CD4-positive, alpha-beta memory T cell (primary cell): Measurements from ENCODE around the gene CBLL1. TPM values are rescaled to one million over a fixed set of nuclear protein-coding genes. Genes with fewer than 3 reads are reported as not detected.

ENCODE experiments used
- CTCF ChIA-PET: fragments of 350-600 bp; sonication (Branson Sonifier 250); formaldehyde crosslinking; loops from one replicate; lab custom pipeline; 2021; ENCODE audit warnings: inconsistent platforms; ENCODE audit not compliant: partially characterized antibody; lab: Charles Lee
- POLR2A ChIA-PET: fragments of 350-600 bp; sonication (Branson Sonifier 250); formaldehyde crosslinking; loops from one replicate; lab custom pipeline; 2021; ENCODE audit not compliant: partially characterized antibody; lab: Charles Lee
- DNase-seq, 5 donors: peaks; one replicate each; pipeline versions ENCODE4 v3.0.0 to v3.0.0-alpha.2; 2020 to 2022; ENCODE audit warnings: mixed read lengths in 1 of 5
- H3K27ac ChIP-seq: one replicate; pipeline ENCODE4 v1.7.0; 2013; ENCODE audit warnings: low read depth, low read length
- H3K27me3 ChIP-seq: 2 replicates; pipeline ENCODE4 v1.7.0; 2013; ENCODE audit warnings: mild to moderate bottlenecking, low read length, moderate library complexity; ENCODE audit not compliant: insufficient read depth
- H3K36me3 ChIP-seq: 2 replicates; pipeline ENCODE4 v1.7.0; 2013; ENCODE audit warnings: mild to moderate bottlenecking, low read length, moderate library complexity; ENCODE audit not compliant: insufficient read depth
- H3K4me1 ChIP-seq: 2 replicates; pipeline ENCODE4 v1.7.0; 2013; ENCODE audit warnings: mild to moderate bottlenecking, low read length, moderate library complexity; ENCODE audit not compliant: insufficient read depth
- H3K4me3 ChIP-seq, 2 donors: one replicate each; pipeline ENCODE4 v1.7.0; 2013; ENCODE audit warnings: low read length in 2 of 2, mild to moderate bottlenecking in 1 of 2
- H3K9me3 ChIP-seq, 2 donors: one replicate each; pipeline ENCODE4 v1.7.0; 2013; ENCODE audit warnings: low read length in 2 of 2, control low read depth in 1 of 2; ENCODE audit not compliant: control insufficient read depth in 1 of 2
- H3K27ac Mint-ChIP-seq, 7 donors: one replicate each; pipeline ENCODE4 v1.8.0; 2020 to 2021; ENCODE audit warnings: mixed read lengths in 7 of 7, mild to moderate bottlenecking in 6 of 7, inconsistent platforms in 3 of 7, moderate library complexity in 3 of 7
- H3K27me3 Mint-ChIP-seq, 2 donors: one replicate each; pipeline ENCODE4 v1.8.0; 2020 to 2021; ENCODE audit warnings: mixed read lengths in 2 of 2
- H3K36me3 Mint-ChIP-seq, 2 donors: one replicate each; pipeline ENCODE4 v1.8.0; 2020 to 2021; ENCODE audit warnings: mixed read lengths in 2 of 2, inconsistent platforms in 1 of 2, mild to moderate bottlenecking in 1 of 2
- H3K4me1 Mint-ChIP-seq, 4 donors: one replicate each; pipeline ENCODE4 v1.8.0; 2020 to 2021; ENCODE audit warnings: mixed read lengths in 4 of 4, mild to moderate bottlenecking in 1 of 4
- H3K4me3 Mint-ChIP-seq, 8 donors: one replicate each; pipeline ENCODE4 v1.8.0; 2020 to 2021; ENCODE audit warnings: mixed read lengths in 8 of 8, mild to moderate bottlenecking in 7 of 8, moderate library complexity in 6 of 8, inconsistent platforms in 3 of 8
- H3K9me3 Mint-ChIP-seq, 8 donors: one replicate each; pipeline ENCODE4 v1.8.0; 2020 to 2021; ENCODE audit warnings: mixed read lengths in 8 of 8, mild to moderate bottlenecking in 5 of 8, inconsistent platforms in 3 of 8, moderate library complexity in 1 of 8
- intact Hi-C: fragments of 100-400 bp; cut with micrococcal nuclease; formaldehyde crosslinking; loops from one replicate; pipeline ENCODE4 v1.15.1; 2023
- polyA plus RNA-seq, 2 donors: library from polyadenylated mRNA; unstranded; fragments of 300-500 nt; fragmentation: Illumina TruSeq; gene quantifications; one replicate each; pipeline ENCODE4 v1.2.3, GENCODE V29; 2021
- total RNA-seq, 2 experiments: library from RNA; stranded (reverse); gene quantifications; one replicate each; pipeline ENCODE4 v1.2.3, GENCODE V29; 2021

The CBLL1 gene
- total and polyA plus RNA-seq, 4 experiments from 2014 or later, result 68.9 to 200 (median 81.0) TPM

DNA sequence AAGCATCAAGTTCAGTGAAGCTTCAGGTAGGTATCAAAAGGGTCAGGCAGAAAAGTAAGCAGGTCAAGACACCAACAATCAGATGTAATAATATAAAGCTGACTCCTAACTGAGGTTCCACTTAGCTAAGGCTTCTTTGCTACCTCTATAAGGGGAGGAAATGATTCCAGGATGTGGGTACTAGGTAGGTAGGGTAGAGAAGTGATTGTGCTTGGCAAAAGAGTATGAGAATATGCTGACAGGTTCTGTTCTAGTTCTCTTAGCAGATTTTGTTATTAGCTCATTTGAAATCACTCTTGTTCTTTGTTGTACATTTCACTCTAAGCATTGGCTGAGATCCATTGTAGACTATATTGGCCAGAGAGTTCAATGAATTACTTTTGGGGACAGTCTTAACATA is 40.7 kb upstream of the CBLL1 start:
- H3K36me3 ChIP-seq, result no peaks in the 10 kb centered on the region
- intact Hi-C loops, result no loop called here
- no peaks in the 10 kb centered on the region for H3K4me1 ChIP-seq
- H3K27me3 ChIP-seq, result no peaks in the 10 kb centered on the region
- ChIA-PET CTCF (interaction anchor here (1.0 kb wide), 1 partner anchor 8 kb away, joined by 4 read pairs; no protein-coding TSS in a partner anchor), POLR2A (no interaction called here)
- H3K4me1 Mint-ChIP-seq, result peaks cover 4 to 9% (median 7%) of the 10 kb centered on the region in 4 donors
- DNase-seq, result no peak
- no peak overlapping the region for H3K4me3 Mint-ChIP-seq
- no peak overlapping the region for H3K4me3 ChIP-seq
- H3K27ac Mint-ChIP-seq, result no peak overlapping the region
- no peak overlapping the region for H3K27ac ChIP-seq
- H3K36me3 Mint-ChIP-seq, result no peaks in the 10 kb centered on the region
- H3K9me3 Mint-ChIP-seq, result no peaks in the 10 kb centered on the region
- H3K27me3 Mint-ChIP-seq, result peaks cover 0 to 2% of the 10 kb centered on the region in 2 donors
- H3K9me3 ChIP-seq, result no peaks in the 10 kb centered on the region

DNA sequence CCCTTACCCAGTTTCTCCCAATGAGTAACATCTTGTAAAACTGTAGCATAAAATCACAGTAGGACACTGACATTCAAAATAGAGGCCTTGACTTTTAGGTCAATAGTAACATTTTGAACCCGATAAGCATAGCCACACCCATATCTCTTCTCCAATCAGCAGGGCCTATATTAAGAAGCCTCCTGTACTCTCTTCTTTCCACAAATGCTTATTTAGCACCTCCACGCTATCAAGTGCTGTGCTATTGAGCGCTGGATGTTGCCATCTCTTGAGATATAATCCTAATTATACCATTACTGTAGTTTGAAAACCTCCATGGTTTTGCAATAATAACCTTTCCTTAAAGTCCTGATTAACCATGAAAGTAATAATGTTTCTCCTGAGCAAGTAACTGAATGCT is 40.1 kb upstream of the CBLL1 start:
- Histone ChIP-seq H3K36me3 (no peaks in the 10 kb centered on the region), H3K9me3 (no peaks in the 10 kb centered on the region), H3K4me3 (no peak overlapping the region), H3K27me3 (no peaks in the 10 kb centered on the region), H3K4me1 (no peaks in the 10 kb centered on the region), H3K27ac (no peak overlapping the region)
- no peak for DNase-seq
- Mint-ChIP-seq H3K27me3 (peaks cover 0 to 2% of the 10 kb centered on the region in 2 donors), H3K9me3 (no peaks in the 10 kb centered on the region), H3K27ac (no peak overlapping the region), H3K36me3 (no peaks in the 10 kb centered on the region), H3K4me1 (peaks cover 4 to 9% (median 7%) of the 10 kb centered on the region in 4 donors), H3K4me3 (no peak overlapping the region)
- CTCF ChIA-PET, result no interaction called here
- POLR2A ChIA-PET, result no interaction called here
- intact Hi-C loops, result no loop called here

DNA sequence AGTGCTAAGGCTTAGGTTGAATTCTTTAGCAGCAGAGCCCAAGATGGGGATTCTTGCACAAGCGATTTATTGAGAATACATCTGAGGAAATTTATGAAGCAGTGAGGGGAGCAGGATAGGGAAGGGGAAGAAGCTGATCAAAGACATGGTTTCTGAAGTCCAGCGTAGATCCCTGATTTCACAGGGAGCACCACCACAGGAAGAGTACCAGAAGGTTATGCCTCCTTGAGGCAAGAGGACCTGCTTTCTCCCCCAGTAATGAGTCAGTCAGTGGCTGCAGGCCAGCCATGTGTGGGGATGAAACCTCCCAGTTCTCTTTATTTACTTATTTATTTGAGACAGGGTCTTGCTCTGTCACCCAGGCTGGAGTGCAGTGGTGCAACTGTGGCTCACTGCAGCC is 35.0 kb upstream of the CBLL1 start:
- Histone ChIP-seq H3K9me3 (no peaks in the 10 kb centered on the region), H3K4me3 (no peak overlapping the region), H3K36me3 (no peaks in the 10 kb centered on the region), H3K27ac (no peak overlapping the region), H3K27me3 (no peaks in the 10 kb centered on the region), H3K4me1 (no peaks in the 10 kb centered on the region)
- Mint-ChIP-seq H3K27me3 (peaks cover 4 to 6% of the 10 kb centered on the region in 2 donors), H3K4me1 (peaks cover 0 to under 1% (median 0%) of the 10 kb centered on the region in 4 donors), H3K9me3 (no peaks in the 10 kb centered on the region), H3K36me3 (no peaks in the 10 kb centered on the region), H3K27ac (no peak overlapping the region), H3K4me3 (no peak overlapping the region)
- no peak for DNase-seq
- ChIA-PET CTCF (interaction anchor here (1.3 to 1.5 kb wide), 2 partner anchors 10 to 16 kb away, joined by 3 to 5 read pairs; no protein-coding TSS in a partner anchor), POLR2A (no interaction called here)
- intact Hi-C loops, result no loop called here

DNA sequence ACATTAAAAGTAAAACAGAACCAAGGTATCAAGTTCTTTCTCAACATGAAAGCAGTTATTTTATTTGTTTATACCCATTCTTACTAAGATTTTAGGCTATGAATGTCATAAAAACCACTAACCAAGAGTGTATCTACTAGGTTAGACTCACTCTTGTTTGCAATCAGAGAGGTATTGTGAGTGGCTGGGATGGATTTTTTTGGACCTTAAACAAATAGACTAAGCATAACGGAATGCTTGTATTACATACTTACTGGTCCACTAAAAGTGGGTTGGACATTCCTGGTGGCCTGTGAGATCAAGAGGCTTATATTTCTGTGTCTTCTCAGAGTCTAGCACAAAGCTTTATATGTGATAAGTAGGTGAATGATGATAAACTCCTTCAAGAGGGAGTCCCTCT is 32.6 kb upstream of the CBLL1 start:
- CTCF ChIA-PET, result interaction anchor here (1.0 to 1.7 kb wide), 3 partner anchors 8 to 248 kb away, joined by 4 to 7 read pairs (median 5); no protein-coding TSS in a partner anchor
- no peaks in the 10 kb centered on the region for H3K9me3 Mint-ChIP-seq
- Histone ChIP-seq H3K27me3 (no peaks in the 10 kb centered on the region), H3K36me3 (no peaks in the 10 kb centered on the region), H3K27ac (no peak overlapping the region), H3K4me3 (no peak overlapping the region), H3K9me3 (no peaks in the 10 kb centered on the region), H3K4me1 (no peaks in the 10 kb centered on the region)
- no peak overlapping the region for H3K4me3 Mint-ChIP-seq
- H3K27me3 Mint-ChIP-seq, result peaks cover 4 to 6% of the 10 kb centered on the region in 2 donors
- DNase-seq, result no peak
- H3K36me3 Mint-ChIP-seq, result no peaks in the 10 kb centered on the region
- no peaks in the 10 kb centered on the region for H3K4me1 Mint-ChIP-seq
- intact Hi-C loops, result no loop called here
- POLR2A ChIA-PET, result no interaction called here
- H3K27ac Mint-ChIP-seq, result no peak overlapping the region

DNA sequence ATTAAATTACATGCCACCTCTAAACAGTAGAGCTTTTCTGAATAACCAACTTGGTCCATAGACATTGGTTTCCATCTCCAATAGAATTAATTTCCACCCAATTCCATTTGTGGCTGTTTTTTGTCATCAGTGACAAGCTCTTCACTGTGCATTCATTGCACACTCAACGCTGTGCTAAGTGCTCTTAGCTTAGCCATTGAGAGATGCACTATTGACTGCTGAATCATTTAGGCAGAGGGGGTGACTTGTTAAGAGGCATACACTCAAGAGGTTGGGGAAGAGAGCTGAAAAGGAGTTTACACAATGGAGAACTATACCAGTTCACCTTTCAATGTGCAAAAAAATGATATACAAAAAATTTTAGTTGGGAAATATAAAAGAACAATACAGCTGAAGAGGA is 31.9 kb upstream of the CBLL1 start:
- Mint-ChIP-seq H3K36me3 (no peaks in the 10 kb centered on the region), H3K9me3 (no peaks in the 10 kb centered on the region), H3K4me3 (no peak overlapping the region), H3K27ac (no peak overlapping the region), H3K27me3 (peaks cover 4 to 6% of the 10 kb centered on the region in 2 donors), H3K4me1 (no peaks in the 10 kb centered on the region)
- CTCF ChIA-PET, result interaction anchor here (1.0 to 1.8 kb wide), 6 partner anchors 9 to 249 kb away, joined by 3 to 7 read pairs (median 4); no protein-coding TSS in a partner anchor
- POLR2A ChIA-PET, result no interaction called here
- intact Hi-C loops, result no loop called here
- no peak overlapping the region for H3K4me3 ChIP-seq
- no peak overlapping the region for H3K27ac ChIP-seq
- H3K27me3 ChIP-seq, result no peaks in the 10 kb centered on the region
- no peaks in the 10 kb centered on the region for H3K4me1 ChIP-seq
- DNase-seq, result no peak
- no peaks in the 10 kb centered on the region for H3K36me3 ChIP-seq
- no peaks in the 10 kb centered on the region for H3K9me3 ChIP-seq

DNA sequence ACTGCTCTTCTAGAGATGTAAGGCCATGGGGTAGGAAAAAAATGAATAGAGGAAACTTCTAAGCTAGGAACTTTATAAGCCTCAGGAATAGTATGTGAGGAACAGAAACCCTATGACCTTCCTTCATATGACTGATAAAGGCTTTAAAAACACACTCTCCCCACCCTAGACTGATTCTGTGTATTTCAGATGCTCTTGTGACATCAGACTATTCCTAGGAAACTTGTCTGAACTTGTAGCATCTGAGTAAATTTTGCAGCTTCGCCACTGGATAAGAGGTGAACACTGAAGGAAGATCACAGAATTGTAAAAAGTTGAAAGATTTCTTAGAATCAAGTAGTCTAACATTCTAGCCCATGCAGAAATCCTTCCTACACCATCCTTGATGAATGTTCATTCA is 31.0 kb upstream of the CBLL1 start:
- H3K27ac ChIP-seq, result no peak overlapping the region
- no peaks in the 10 kb centered on the region for H3K4me1 ChIP-seq
- DNase-seq, result no peak
- Mint-ChIP-seq H3K9me3 (no peaks in the 10 kb centered on the region), H3K4me3 (no peak overlapping the region), H3K36me3 (no peaks in the 10 kb centered on the region), H3K4me1 (no peaks in the 10 kb centered on the region), H3K27me3 (peaks cover 4% of the 10 kb centered on the region in 2 donors), H3K27ac (no peak overlapping the region)
- ChIA-PET POLR2A (no interaction called here), CTCF (interaction anchor here (1.0 to 1.8 kb wide), 5 partner anchors 11 to 249 kb away, joined by 3 to 5 read pairs (median 5); no protein-coding TSS in a partner anchor)
- no peaks in the 10 kb centered on the region for H3K9me3 ChIP-seq
- no peak overlapping the region for H3K4me3 ChIP-seq
- H3K27me3 ChIP-seq, result no peaks in the 10 kb centered on the region
- intact Hi-C loops, result no loop called here
- no peaks in the 10 kb centered on the region for H3K36me3 ChIP-seq

DNA sequence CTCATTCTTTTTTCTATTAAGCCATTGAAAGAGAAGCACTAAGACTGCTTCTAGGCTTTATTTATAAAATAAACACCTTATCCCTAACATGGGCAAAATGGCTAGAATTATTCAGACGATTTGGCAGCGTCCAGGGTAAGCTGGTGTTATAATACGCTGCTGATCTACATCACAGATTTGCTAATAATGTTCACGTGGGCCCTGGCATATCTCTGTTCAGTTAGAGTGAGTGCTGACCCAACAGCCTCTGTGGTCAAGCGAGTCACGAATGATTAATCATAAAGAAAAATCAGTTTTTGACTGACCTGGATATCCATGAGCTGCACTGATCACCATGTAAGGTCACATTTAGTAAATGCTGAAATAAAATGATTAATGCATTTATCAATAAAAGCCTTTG is 28.4 kb upstream of the CBLL1 start:
- ChIA-PET POLR2A (no interaction called here), CTCF (interaction anchor here (1.3 kb wide), 1 partner anchor 9 kb away, joined by 4 read pairs; no protein-coding TSS in a partner anchor)
- no peak overlapping the region for H3K4me3 ChIP-seq
- no peak overlapping the region for H3K27ac ChIP-seq
- Mint-ChIP-seq H3K4me3 (no peak overlapping the region), H3K27ac (no peak overlapping the region), H3K36me3 (no peaks in the 10 kb centered on the region), H3K4me1 (no peaks in the 10 kb centered on the region), H3K9me3 (no peaks in the 10 kb centered on the region), H3K27me3 (peaks cover 4 to 6% of the 10 kb centered on the region in 2 donors)
- no peaks in the 10 kb centered on the region for H3K9me3 ChIP-seq
- no peaks in the 10 kb centered on the region for H3K4me1 ChIP-seq
- intact Hi-C loops, result no loop called here
- DNase-seq, result no peak
- H3K36me3 ChIP-seq, result no peaks in the 10 kb centered on the region
- no peaks in the 10 kb centered on the region for H3K27me3 ChIP-seq
